DND-41 (cell line): ENCODE data around the gene UPF1.

Experiments
- ATAC-seq: fragments of 200-7000 bp; cut with Tn5 transposase; 3 replicates; pipeline ENCODE4 v1.9.1; 2021; ENCODE audit warnings: low read depth; ENCODE audit not compliant: insufficient read depth
- DNase-seq: peaks from one replicate; pipeline ENCODE4 v3.0.0-alpha.2; 2020
- H2AFZ ChIP-seq: 2 replicates; pipeline ENCODE4 v1.6.0; 2012; ENCODE audit warnings: low read depth, low read length
- H3K27ac ChIP-seq: 2 replicates; pipeline ENCODE4 v1.5.1; 2012; ENCODE audit warnings: low read length, inconsistent platforms
- H3K27me3 ChIP-seq: fragments of 200-600 bp; sonication (generic); 2 replicates; pipeline ENCODE4 v1.6.0; 2012; ENCODE audit warnings: low read length, mild to moderate bottlenecking, inconsistent platforms; ENCODE audit not compliant: insufficient read depth, poor library complexity
- H3K36me3 ChIP-seq: 2 replicates; pipeline ENCODE4 v1.5.1; 2012; ENCODE audit warnings: low read length, inconsistent platforms; ENCODE audit not compliant: insufficient read depth
- H3K4me1 ChIP-seq: 2 replicates; pipeline ENCODE4 v1.5.1; 2012; ENCODE audit warnings: mild to moderate bottlenecking, low read length; ENCODE audit not compliant: insufficient read depth
- H3K4me2 ChIP-seq: 2 replicates; pipeline ENCODE4 v1.6.0; 2012; ENCODE audit warnings: mild to moderate bottlenecking, moderate library complexity, low read length, inconsistent platforms; ENCODE audit not compliant: insufficient read depth
- H3K4me3 ChIP-seq, 2 experiments: fragments of 200-600 bp in 1 of 2; shearing (Covaris generic) in 1 of 2; 2 replicates each; pipeline ENCODE4 v1.5.1; 2012 to 2016; ENCODE audit warnings: inconsistent platforms in 2 of 2, low read length in 2 of 2, mild to moderate bottlenecking in 2 of 2, low read depth in 1 of 2, moderate library complexity in 1 of 2
- H3K79me2 ChIP-seq: 2 replicates; pipeline ENCODE4 v1.6.0; 2012; ENCODE audit warnings: low read length, inconsistent platforms; ENCODE audit not compliant: insufficient read depth
- H3K9ac ChIP-seq: 2 replicates; pipeline ENCODE4 v1.6.0; 2012; ENCODE audit warnings: low read depth, mild to moderate bottlenecking, inconsistent platforms, low read length, moderate library complexity
- H3K9me3 ChIP-seq: 2 replicates; pipeline ENCODE4 v1.5.1; 2012; ENCODE audit warnings: low read length, moderate library complexity, mild to moderate bottlenecking, inconsistent platforms; ENCODE audit not compliant: insufficient read depth, severe bottlenecking
- H4K20me1 ChIP-seq: 2 replicates; pipeline ENCODE4 v1.6.0; 2012; ENCODE audit warnings: low read length; ENCODE audit not compliant: insufficient read depth
- CTCF ChIP-seq: IDR thresholded peaks from 2 replicates; pipeline ENCODE4 v1.5.1; 2012; ENCODE audit warnings: borderline replicate concordance, low read length, moderate library complexity, mild to moderate bottlenecking; ENCODE audit not compliant: poor library complexity, severe bottlenecking; ENCODE audit errors: extremely low read depth
- EZH2 ChIP-seq: IDR thresholded peaks from 3 replicates; pipeline ENCODE4 v1.6.1; 2012; ENCODE audit warnings: borderline replicate concordance, low read depth, mild to moderate bottlenecking, moderate library complexity, low read length, inconsistent platforms; ENCODE audit not compliant: severe bottlenecking

UPF1 gene

GRCh38 chr19:18842166-18842565 lies 10.4 kb downstream of the UPF1 start:
- Histone ChIP-seq H3K27ac (no peak overlapping the region), H2AFZ (no peak overlapping the region), H3K36me3 (peaks cover 83% of the 10 kb centered on the region), H3K9ac (no peak overlapping the region), H3K27me3 (no peaks in the 10 kb centered on the region), H3K4me2 (no peak overlapping the region), H3K79me2 (peaks cover 99% of the 10 kb centered on the region), H3K9me3 (no peaks in the 10 kb centered on the region), H3K4me1 (peaks cover 17% of the 10 kb centered on the region; the same call in 1 of the 2 replicates), H3K4me3 (no peak overlapping the region), H4K20me1 (peaks cover 94% of the 10 kb centered on the region)
- TF ChIP-seq EZH2, result no peak
- TF ChIP-seq CTCF, result no peak
- DNase-seq, result no peak
- ATAC-seq, result no peak

GRCh38 chr19:18843960-18844359 lies 12.2 kb downstream of the UPF1 start:
- Histone ChIP-seq H4K20me1 (peaks cover 96% of the 10 kb centered on the region), H3K79me2 (peaks cover 99% of the 10 kb centered on the region), H3K36me3 (peaks cover 84% of the 10 kb centered on the region), H3K4me2 (no peak overlapping the region), H3K4me3 (no peak overlapping the region), H2AFZ (no peak overlapping the region), H3K4me1 (peaks cover 10% of the 10 kb centered on the region; the same call in 1 of the 2 replicates), H3K27me3 (no peaks in the 10 kb centered on the region), H3K27ac (no peak overlapping the region), H3K9me3 (no peaks in the 10 kb centered on the region), H3K9ac (no peak overlapping the region)
- TF ChIP-seq EZH2, result no peak
- no peak for TF ChIP-seq CTCF
- ATAC-seq (no peak), DNase-seq (no peak)

- TF ChIP-seq EZH2 (no peak), CTCF (no peak)
- H3K27ac ChIP-seq, result no peak overlapping the region
- H3K9ac ChIP-seq, result no peak overlapping the region
- peaks cover 7% of the 10 kb centered on the region; the same call in 1 of the 2 replicates for H3K4me1 ChIP-seq
- H3K79me2 ChIP-seq, result peaks cover 100% of the 10 kb centered on the region
- no peak overlapping the region for H3K4me3 ChIP-seq
- H3K4me2 ChIP-seq, result no peak overlapping the region
- H3K9me3 ChIP-seq, result no peaks in the 10 kb centered on the region
- H2AFZ ChIP-seq, result no peak overlapping the region
- DNase-seq (no peak), ATAC-seq (no peak)
- peaks cover 86% of the 10 kb centered on the region for H3K36me3 ChIP-seq
- H3K27me3 ChIP-seq, result no peaks in the 10 kb centered on the region
- H4K20me1 ChIP-seq, result peaks cover 98% of the 10 kb centered on the region
These were observed 13.1 kb downstream of the UPF1 start for GRCh38 chr19:18844806-18845329.

GRCh38 chr19:18845961-18846360 lies 14.2 kb downstream of the UPF1 start:
- no peak overlapping the region for H3K4me3 ChIP-seq
- no peaks in the 10 kb centered on the region for H3K9me3 ChIP-seq
- no peak overlapping the region for H3K27ac ChIP-seq
- no peak overlapping the region for H3K9ac ChIP-seq
- no peak overlapping the region for H3K4me2 ChIP-seq
- peaks cover 98% of the 10 kb centered on the region for H4K20me1 ChIP-seq
- H3K4me1 ChIP-seq, result peaks cover 6% of the 10 kb centered on the region; the same call in 1 of the 2 replicates
- no peak overlapping the region for H2AFZ ChIP-seq
- ATAC-seq (no peak), DNase-seq (no peak)
- peaks cover 94% of the 10 kb centered on the region for H3K79me2 ChIP-seq
- peaks cover 86% of the 10 kb centered on the region for H3K36me3 ChIP-seq
- no peak for TF ChIP-seq CTCF
- TF ChIP-seq EZH2, result no peak
- H3K27me3 ChIP-seq, result no peaks in the 10 kb centered on the region
